Stimulated activated naive CD8-positive, alpha-beta T cell treated with anti-CD3 and anti-CD28 coated beads, Interleukin-15, Interleukin-2, amounts not matched to agents 100 U/mL and 50 U/mL, for 24 hours (primary cell): Measurements from ENCODE around the gene ATP6V0A1.
"Not testable (repeated sequence)": the region's sequence is repeated elsewhere in the genome, so short reads cannot be mapped to it uniquely, and the experiment has no call there.

Experiments used
- ATAC-seq: fragments of 150-1000 bp; cut with Tn5 transposase; one replicate; pipeline ENCODE4 v1.10.0; 2021
- DNase-seq: peaks from one replicate; pipeline ENCODE4 v3.0.0; 2021

Gene ATP6V0A1

DNA sequence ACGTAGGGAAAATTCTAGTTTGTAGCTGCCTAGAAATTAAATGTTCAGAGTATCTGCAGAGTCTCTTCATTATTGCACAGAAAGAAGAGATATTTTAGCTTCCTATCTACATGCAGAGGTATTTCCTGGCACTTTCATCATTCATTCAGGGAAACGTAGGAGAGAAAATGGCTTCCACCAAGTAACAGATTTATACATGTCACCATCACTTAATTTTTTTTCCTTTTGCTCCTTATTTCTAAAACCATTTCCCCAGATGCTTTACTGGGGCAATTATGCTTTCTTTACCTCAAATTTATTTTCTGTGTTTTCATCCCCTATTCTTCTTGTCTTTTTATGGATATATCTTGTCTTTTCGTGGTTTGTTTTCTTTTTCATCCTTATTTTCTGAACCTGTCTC is 18.5 kb downstream of the ATP6V0A1 start:
- ATAC-seq (no peak), DNase-seq (no peak)

DNA sequence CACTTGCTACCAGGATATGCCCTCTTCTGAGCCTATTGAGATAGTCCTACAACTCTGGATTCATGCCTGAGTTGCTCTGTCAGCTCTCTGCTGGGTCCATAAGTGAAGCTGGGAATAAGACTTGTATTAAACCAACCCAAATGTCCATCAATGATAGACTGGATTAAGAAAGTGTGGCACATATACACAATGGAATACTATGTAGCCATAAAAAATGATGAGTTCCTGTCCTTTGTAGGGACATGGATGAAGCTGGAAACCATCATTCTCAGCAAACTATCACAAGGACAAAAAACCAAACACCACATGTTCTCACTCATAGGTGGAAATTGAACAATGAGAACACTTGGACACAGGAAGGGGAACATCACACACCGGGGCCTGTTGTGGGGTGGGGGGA is 19.1 kb downstream of the ATP6V0A1 start:
- DNase-seq, ATAC-seq: not testable (repeated sequence)

GRCh38 chr17:42484304-42484703 is 25.6 kb downstream of the ATP6V0A1 start:
- DNase-seq, result peak; percentile 74
- ATAC-seq, result peak; percentile 99

DNA sequence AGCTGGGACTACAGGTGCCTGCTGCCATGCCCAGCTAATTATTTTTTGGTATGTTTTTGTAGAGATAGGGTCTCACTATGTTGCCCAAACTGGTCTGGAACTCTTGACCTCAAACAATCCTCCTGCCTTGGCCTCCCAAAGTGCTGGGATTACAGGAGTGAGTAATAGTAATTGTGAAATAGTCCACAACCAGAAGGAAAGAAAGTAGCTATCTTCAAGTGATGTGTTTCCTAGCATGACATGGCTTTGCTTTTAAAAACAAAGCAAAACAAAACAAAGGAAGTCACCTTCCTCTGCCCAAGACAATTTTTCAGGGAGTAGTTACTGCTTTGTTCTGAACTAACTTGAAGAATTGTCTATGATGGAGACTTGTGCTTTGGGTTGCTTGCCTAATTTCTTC is 27.0 kb downstream of the ATP6V0A1 start:
- no peak for DNase-seq

GRCh38 chr17:42488032-42488431 is 29.4 kb downstream of the ATP6V0A1 start:
- no peak for ATAC-seq
- DNase-seq, result no peak

More for the DNA sequence above, 27.0 kb downstream of the ATP6V0A1 start:
- ATAC-seq, result no peak

GRCh38 chr17:42493319-42493718 is 34.6 kb downstream of the ATP6V0A1 start:
- DNase-seq, result no peak
- no peak for ATAC-seq

GRCh38 chr17:42494673-42495072 is 36.0 kb downstream of the ATP6V0A1 start:
- ATAC-seq (no peak), DNase-seq (no peak)

DNA sequence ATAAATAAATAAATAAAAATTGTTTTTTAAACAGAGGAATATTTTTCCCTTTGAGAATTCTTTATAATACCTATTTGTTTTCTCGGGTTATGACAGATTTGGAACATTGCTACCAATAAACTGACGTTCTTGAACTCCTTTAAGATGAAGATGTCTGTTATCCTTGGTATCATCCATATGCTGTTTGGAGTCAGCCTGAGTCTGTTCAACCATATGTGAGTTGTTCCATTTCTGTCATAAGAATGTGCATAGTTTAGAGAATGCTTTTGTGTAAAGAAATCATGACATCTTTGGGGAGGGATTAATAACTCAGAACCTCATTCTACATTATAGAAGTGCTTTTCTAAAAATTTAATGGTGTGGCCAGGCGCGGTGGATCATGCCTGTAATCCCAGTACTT is 40.1 kb downstream of the ATP6V0A1 start:
- DNase-seq, result no peak
- ATAC-seq, result no peak

- no peak for DNase-seq
- ATAC-seq, result no peak
Observed at GRCh38 chr17:42502091-42502490, 43.4 kb downstream of the ATP6V0A1 start.

GRCh38 chr17:42502926-42503325 is 44.2 kb downstream of the ATP6V0A1 start:
- DNase-seq (no peak), ATAC-seq (no peak)

DNA sequence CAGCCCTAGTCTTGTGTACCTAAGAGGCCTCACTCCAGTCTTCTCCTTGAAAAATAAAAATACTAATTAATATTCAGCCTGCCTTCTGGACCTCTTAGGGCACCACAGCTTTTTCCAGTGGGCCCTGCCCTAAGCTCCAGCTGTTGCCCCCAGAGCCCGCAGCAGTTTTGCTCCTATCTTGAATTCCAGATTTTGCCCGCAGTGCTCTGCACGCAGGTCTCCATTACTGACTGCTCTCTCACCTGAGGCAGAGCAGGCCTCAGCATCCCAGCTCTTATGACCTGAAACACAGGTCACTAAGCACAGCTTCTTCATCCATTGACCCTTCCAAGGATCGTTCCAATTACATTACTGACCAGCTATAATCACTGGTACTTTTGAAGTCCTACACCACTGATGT is 49.0 kb downstream of the ATP6V0A1 start:
- DNase-seq (no peak), ATAC-seq (no peak)

- ATAC-seq, result no peak
- DNase-seq, result no peak
Observed at GRCh38 chr17:42508426-42509165, 49.9 kb downstream of the ATP6V0A1 start.

GRCh38 chr17:42509409-42509808 is 50.7 kb downstream of the ATP6V0A1 start:
- ATAC-seq (no peak), DNase-seq (no peak)

- DNase-seq (no peak), ATAC-seq (no peak)
Observed at GRCh38 chr17:42509841-42510240, 51.2 kb downstream of the ATP6V0A1 start.

DNA sequence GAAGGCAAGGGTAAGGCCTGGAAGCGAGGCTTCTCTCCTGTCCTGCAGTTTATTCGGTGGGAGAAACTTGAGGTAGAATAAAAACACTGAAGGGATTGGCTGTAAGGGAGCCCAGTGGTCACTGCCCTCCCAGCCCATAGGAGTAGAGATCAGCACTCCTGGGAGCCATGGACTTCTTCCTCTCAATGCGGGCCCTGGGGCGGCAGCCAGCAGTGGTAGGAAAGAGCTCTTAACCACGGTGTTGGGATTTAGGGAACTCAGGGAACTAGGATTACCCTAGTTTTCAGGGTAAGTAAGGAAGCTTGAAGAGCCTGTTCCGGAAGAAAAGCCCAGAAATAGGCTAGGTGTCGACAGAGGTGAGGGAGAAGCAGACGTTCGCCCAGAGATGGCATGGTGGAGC is 53.6 kb downstream of the ATP6V0A1 start:
- DNase-seq (no peak), ATAC-seq (no peak)

GRCh38 chr17:42512733-42513251 is 54.1 kb downstream of the ATP6V0A1 start:
- ATAC-seq (no peak), DNase-seq (no peak)

GRCh38 chr17:42513686-42514085 is 55.0 kb downstream of the ATP6V0A1 start:
- ATAC-seq (no peak), DNase-seq (no peak)

GRCh38 chr17:42514279-42514678 is 55.6 kb downstream of the ATP6V0A1 start:
- DNase-seq (no peak), ATAC-seq (no peak)

- no peak for ATAC-seq
- DNase-seq, result no peak
Observed at GRCh38 chr17:42514867-42515266, 56.2 kb downstream of the ATP6V0A1 start.

DNA sequence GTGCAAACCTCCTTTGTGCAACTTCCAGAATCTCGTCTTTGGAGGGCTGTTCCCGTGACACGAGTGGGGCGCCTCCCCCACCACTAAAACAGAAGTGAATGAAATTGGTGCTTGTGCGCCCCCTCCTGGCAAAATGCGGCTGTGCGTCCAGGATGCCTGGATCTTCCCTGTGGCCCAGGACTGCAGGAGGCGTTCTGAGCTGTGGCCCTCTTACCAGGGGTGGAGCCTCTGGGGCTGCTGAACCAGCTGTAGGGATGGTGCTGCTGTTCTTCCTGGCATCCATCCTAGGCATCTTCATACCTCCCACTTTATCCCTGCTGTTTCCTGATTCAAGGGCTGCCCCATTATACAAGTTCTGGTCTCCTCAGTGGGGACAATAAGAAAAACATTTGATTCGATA is 58.8 kb downstream of the ATP6V0A1 start:
- DNase-seq (peak; percentile 87), ATAC-seq (peak; percentile 84)

DNA sequence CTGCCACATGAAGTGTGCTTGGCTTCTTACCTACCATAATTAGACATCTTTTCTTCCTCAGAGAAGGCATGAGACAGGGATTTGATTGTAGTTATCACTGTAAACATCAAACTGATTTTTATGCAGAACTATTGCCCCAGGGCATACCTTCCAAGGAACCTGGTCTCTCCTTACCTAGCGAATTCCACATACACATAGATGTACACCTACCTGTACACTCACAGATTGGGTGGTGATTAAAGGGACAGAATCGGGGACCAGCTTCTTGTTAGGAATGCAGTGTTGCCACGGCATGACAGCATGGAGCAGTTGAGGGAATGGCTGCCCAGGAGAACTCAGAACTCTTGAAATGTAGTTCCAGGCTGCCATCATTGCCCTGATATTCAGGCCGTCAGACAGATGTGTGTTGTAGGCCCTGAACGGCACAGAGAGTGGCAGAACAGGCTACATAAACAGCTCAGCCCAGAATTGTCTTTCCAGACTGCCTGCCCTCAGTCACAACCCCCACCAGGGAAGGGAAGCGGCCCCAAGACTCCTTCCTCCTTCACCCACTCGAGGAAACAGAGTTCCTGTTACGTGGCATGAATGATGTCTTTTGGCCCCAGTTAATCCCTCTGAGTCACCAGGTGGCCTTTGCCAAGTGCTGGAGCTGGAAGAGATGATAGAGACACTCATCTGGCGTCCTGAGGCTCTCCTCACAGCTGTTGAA is 59.5 kb downstream of the ATP6V0A1 start:
- ATAC-seq (no peak), DNase-seq (no peak)

- DNase-seq (no peak), ATAC-seq (no peak)
Observed at GRCh38 chr17:42518755-42519545, 60.3 kb downstream of the ATP6V0A1 start.
